ENCODE results near the gene RBM46. TPM values are rescaled to one million over a fixed set of nuclear protein-coding genes. Genes with fewer than 3 reads are reported as not detected.

RBM46 gene
- total and polyA plus RNA-seq, 12 donors: 0.05 to 0.08 TPM; not detected in 10

- no peaks in the 10 kb centered on the region for H3K4me1 ChIP-seq (replicated peaks in 1 of 2)
- intact Hi-C loops (cut with DNase I): no loop called here
- no peak for DNase-seq
- H3K36me3 ChIP-seq (replicated peaks in 1 of 2): no peaks in the 10 kb centered on the region
- no peak overlapping the region for H3K4me3 ChIP-seq
- no peak overlapping the region for H3K27ac ChIP-seq
- TF ChIP-seq CTCF (IDR thresholded peaks at IDR 0.05): no peak
- TF ChIP-seq POLR2A (IDR thresholded peaks at IDR 0.05): no peak
- no peaks in the 10 kb centered on the region for H3K9me3 ChIP-seq (replicated peaks in 1 of 3)
- no peaks in the 10 kb centered on the region for H3K27me3 ChIP-seq
- WGBS, 4 donors: 52 to 68% (median 63%) methylated on average over 8 of the region's 8 CpGs
These were observed 96.2 kb downstream of the RBM46 start for GRCh38 chr4:154877110-154877760.

Small RNAs within 50 kb of the gene (small RNA-seq; reads per million reads assigned to genes)
- gene RNU2-44P: 0 reads per million in 2 donors
- gene RNU2-66P: 0 reads per million in 2 donors

Other genes with a start within 250 kb of the RBM46 start
- gene PLRG1, start 230.9 kb upstream of the RBM46 start, total RNA-seq: 10 to 100 TPM; 37.2 to 71.4 (median 56.2) TPM
- gene PLRG1, start 230.9 kb upstream of the RBM46 start, polyA plus RNA-seq: 10 to 100 TPM; 44.7 to 69.1 (median 45.2) TPM
- gene FGB, start 218.3 kb upstream of the RBM46 start, total RNA-seq: 1 to 10 TPM in 2 of 9 donors, under 1 TPM in 3, not detected in 4; 0.11 to 4.8 (median 0.81) TPM
- gene FGB, start 218.3 kb upstream of the RBM46 start, polyA plus RNA-seq: 1 to 10 TPM in 2 of 3 donors, not detected in 1; 1.4 to 8.8 TPM
- 1 to 10 TPM in 2 of 9 donors, under 1 TPM in 4, not detected in 3; 0.14 to 4.9 (median 0.75) TPM for gene FGA, start 190.5 kb upstream of the RBM46 start, total RNA-seq
- gene FGA, start 190.5 kb upstream of the RBM46 start, polyA plus RNA-seq: 1 to 10 TPM in 1 of 3 donors, under 1 TPM in 2; 0.03 to 4.6 (median 0.72) TPM
- gene FGG, start 168.6 kb upstream of the RBM46 start, total RNA-seq: 10 to 100 TPM in 6 of 9 donors, 1 to 10 TPM in 2, not detected in 1; 5.7 to 71.2 (median 16.6) TPM
- 10 to 100 TPM in 1 of 3 donors, 1 to 10 TPM in 2; 1.7 to 11.2 (median 3.1) TPM for gene FGG, start 168.6 kb upstream of the RBM46 start, polyA plus RNA-seq
- under 1 TPM in 7 of 9 donors, not detected in 2; 0.09 to 0.18 (median 0.14) TPM for gene LRAT, start 37.3 kb upstream of the RBM46 start, total RNA-seq
- under 1 TPM in 2 of 3 donors, not detected in 1; 0.03 to 0.08 TPM for gene LRAT, start 37.3 kb upstream of the RBM46 start, polyA plus RNA-seq

All from adrenal gland (tissue), 12 donors.